Prostate gland (tissue), 2 donors: ENCODE data around the gene RUSF1.

Experiments
- POLR2A ChIP-seq: fragments of 450-650 bp; IDR thresholded peaks from one replicate; pipeline ENCODE4 v1.6.1; 2016; ENCODE audit warnings: antibody characterized with exemption, mild to moderate bottlenecking
- TF ChIP-seq, protein P1 (sequence below), 4 experiments: fragments of 200-600 bp in 2 of 4; fragments of 450-650 bp in 2 of 4; sonication (generic) in 2 of 4; IDR thresholded peaks; 1 replicate in 3 of 4; 2 replicates in 1 of 4; pipeline ENCODE4 v1.5.1; 2016 to 2019; ENCODE audit warnings: antibody characterized with exemption in 4 of 4, mild to moderate bottlenecking in 2 of 4, moderate library complexity in 2 of 4

DNA sequence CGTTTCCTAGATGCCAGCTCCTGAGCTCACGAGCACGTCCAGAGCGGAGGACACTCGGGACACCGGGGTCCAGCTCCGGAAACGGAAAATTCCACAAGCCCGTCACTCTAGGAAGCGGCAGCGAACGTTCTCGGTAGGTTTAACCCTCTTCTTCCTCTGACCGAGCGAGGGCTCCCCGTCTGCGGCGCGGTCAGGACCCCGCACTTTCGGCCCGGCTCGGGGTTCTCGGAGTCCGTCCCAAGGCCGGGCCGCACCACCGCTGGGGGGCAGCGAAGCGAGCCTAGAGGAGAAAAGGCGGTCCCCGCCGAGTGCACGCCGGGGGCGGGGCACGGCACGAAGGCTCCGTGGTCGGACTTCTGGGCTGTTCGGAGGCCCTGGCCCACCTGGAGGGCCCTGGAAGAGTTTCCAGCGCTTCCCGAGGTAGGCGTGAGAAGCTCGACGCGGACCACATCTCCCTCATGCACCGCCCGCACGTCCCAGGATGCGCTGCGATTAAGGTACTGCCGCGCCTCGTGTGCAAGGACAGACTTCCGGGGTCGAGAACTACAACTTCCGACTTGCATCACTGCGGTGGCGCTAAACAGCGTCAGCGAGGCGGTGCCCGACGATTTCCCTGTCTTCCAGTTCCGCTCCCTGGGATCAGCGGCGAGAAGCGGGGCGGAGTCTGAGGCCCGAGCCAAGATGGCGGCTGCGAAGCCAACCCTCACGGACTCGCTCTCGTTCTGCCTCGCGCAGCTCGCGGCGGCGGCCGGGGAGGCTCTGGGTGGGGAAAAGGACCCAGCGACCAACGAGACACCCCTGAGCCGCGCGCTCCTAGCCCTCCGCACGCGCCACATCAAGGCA is 49.1 kb downstream of the RUSF1 start, which contains the start of gene ARMC5:
- TF ChIP-seq, protein P1, sequence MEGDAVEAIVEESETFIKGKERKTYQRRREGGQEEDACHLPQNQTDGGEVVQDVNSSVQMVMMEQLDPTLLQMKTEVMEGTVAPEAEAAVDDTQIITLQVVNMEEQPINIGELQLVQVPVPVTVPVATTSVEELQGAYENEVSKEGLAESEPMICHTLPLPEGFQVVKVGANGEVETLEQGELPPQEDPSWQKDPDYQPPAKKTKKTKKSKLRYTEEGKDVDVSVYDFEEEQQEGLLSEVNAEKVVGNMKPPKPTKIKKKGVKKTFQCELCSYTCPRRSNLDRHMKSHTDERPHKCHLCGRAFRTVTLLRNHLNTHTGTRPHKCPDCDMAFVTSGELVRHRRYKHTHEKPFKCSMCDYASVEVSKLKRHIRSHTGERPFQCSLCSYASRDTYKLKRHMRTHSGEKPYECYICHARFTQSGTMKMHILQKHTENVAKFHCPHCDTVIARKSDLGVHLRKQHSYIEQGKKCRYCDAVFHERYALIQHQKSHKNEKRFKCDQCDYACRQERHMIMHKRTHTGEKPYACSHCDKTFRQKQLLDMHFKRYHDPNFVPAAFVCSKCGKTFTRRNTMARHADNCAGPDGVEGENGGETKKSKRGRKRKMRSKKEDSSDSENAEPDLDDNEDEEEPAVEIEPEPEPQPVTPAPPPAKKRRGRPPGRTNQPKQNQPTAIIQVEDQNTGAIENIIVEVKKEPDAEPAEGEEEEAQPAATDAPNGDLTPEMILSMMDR (IDR thresholded peaks at IDR 0.05): peak; percentile 35 to 72 (median 62)
- no peak for TF ChIP-seq POLR2A
